OCI-LY1 (cell line): ENCODE measurements around the gene LRRC14B.
"Not testable (repeated sequence)": the region's sequence is repeated elsewhere in the genome, so short reads cannot be mapped to it uniquely, and the experiment has no call there.

Experiments
- H2AFZ ChIP-seq: fragments of 200-600 bp; sonication (generic), shearing (Covaris generic); 2 replicates; pipeline ENCODE4 v1.6.0; 2014; ENCODE audit warnings: antibody characterized with exemption, mild to moderate bottlenecking, low read length
- H3F3A ChIP-seq: fragments of 200-600 bp; sonication (generic), shearing (Covaris generic); 2 replicates; pipeline ENCODE4 v1.6.0; 2014; ENCODE audit warnings: mild to moderate bottlenecking, antibody characterized with exemption, low read length, moderate library complexity; ENCODE audit not compliant: insufficient read depth
- H3K27ac ChIP-seq: fragments of 200-600 bp; sonication (generic); 2 replicates; pipeline ENCODE4 v1.5.1; 2014; ENCODE audit warnings: low read length, mixed run types, mild to moderate bottlenecking, low read depth; ENCODE audit not compliant: poor library complexity, severe bottlenecking
- H3K27me3 ChIP-seq: fragments of 200-600 bp; sonication (generic); 2 replicates; pipeline ENCODE4 v1.6.0; 2014; ENCODE audit warnings: antibody characterized with exemption, mild to moderate bottlenecking, low read length, moderate library complexity; ENCODE audit not compliant: insufficient read depth
- H3K36me3 ChIP-seq: fragments of 200-600 bp; sonication (generic); 2 replicates; pipeline ENCODE4 v1.6.1; 2014; ENCODE audit warnings: mild to moderate bottlenecking, antibody characterized with exemption, low read length, moderate library complexity, mixed read lengths; ENCODE audit not compliant: insufficient read depth
- H3K4me1 ChIP-seq: fragments of 200-600 bp; sonication (generic); 2 replicates; pipeline ENCODE4 v1.5.1; 2014; ENCODE audit warnings: mild to moderate bottlenecking, low read length, moderate library complexity; ENCODE audit not compliant: insufficient read depth, severe bottlenecking
- H3K4me2 ChIP-seq: fragments of 200-600 bp; sonication (generic), shearing (Covaris generic); 2 replicates; pipeline ENCODE4 v1.6.1; 2014; ENCODE audit warnings: low read length
- H3K4me3 ChIP-seq: fragments of 200-600 bp; sonication (generic); 2 replicates; pipeline ENCODE4 v1.5.1; 2014; ENCODE audit warnings: low read length, low read depth, mild to moderate bottlenecking, mixed read lengths; ENCODE audit not compliant: poor library complexity, severe bottlenecking
- H3K79me2 ChIP-seq: fragments of 200-600 bp; shearing (Covaris generic); 2 replicates; pipeline ENCODE4 v1.6.1; 2016; ENCODE audit warnings: mixed run types, low read length, mixed read lengths; ENCODE audit not compliant: insufficient read depth
- H3K9ac ChIP-seq: fragments of 200-600 bp; sonication (generic), shearing (Covaris generic); 2 replicates; pipeline ENCODE4 v1.6.1; 2014; ENCODE audit warnings: mild to moderate bottlenecking, low read length, mixed read lengths
- H3K9me2 ChIP-seq: fragments of 200-600 bp; sonication (generic), shearing (Covaris generic); 2 replicates; pipeline ENCODE4 v1.6.1; 2014; ENCODE audit warnings: low read depth, mild to moderate bottlenecking, low read length, mixed read lengths
- H3K9me3 ChIP-seq: fragments of 200-600 bp; shearing (Covaris generic); 2 replicates; pipeline ENCODE4 v1.6.1; 2014; ENCODE audit warnings: low read length, mixed read lengths
- H4K20me1 ChIP-seq: fragments of 200-600 bp; sonication (generic), shearing (Covaris generic); 2 replicates; pipeline ENCODE4 v1.6.0; 2016; ENCODE audit warnings: mild to moderate bottlenecking, low read length; ENCODE audit not compliant: insufficient read depth
- CTCF ChIP-seq: fragments of 200-600 bp; sonication (generic), shearing (Covaris generic); IDR thresholded peaks from 2 replicates; pipeline ENCODE4 v1.5.1; 2017; ENCODE audit warnings: mild to moderate bottlenecking, antibody characterized with exemption, low read length, moderate library complexity, mixed read lengths
- EZH2 ChIP-seq: fragments of 200-600 bp; sonication (generic), shearing (Covaris generic); IDR thresholded peaks from 2 replicates; pipeline ENCODE4 v1.8.0; 2017; ENCODE audit warnings: borderline replicate concordance, mixed run types, mild to moderate bottlenecking, antibody characterized with exemption, low read length, moderate library complexity, mixed read lengths

The LRRC14B gene

GRCh38 chr5:219991-220390 lies 28.7 kb downstream of the LRRC14B start:
- no peak for TF ChIP-seq EZH2
- no peak for TF ChIP-seq CTCF
- Histone ChIP-seq H3K36me3 (peaks cover 16% of the 10 kb centered on the region), H3K79me2 (peaks cover 47% of the 10 kb centered on the region), H3K4me3 (peak overlapping the region; percentile 97), H4K20me1 (no peaks in the 10 kb centered on the region), H3K4me1 (peaks cover 45% of the 10 kb centered on the region), H3K4me2 (peak overlapping the region; percentile 85), H3K27ac (no peak overlapping the region), H2AFZ (no peak overlapping the region), H3F3A (no peaks in the 10 kb centered on the region), H3K9me2 (no peaks in the 10 kb centered on the region), H3K27me3 (no peaks in the 10 kb centered on the region), H3K9ac (peak overlapping the region; percentile 95), H3K9me3 (no peaks in the 10 kb centered on the region)

- not testable (repeated sequence) for H3K9me3 ChIP-seq, H3K9me2 ChIP-seq, H3K9ac ChIP-seq, H2AFZ ChIP-seq, H3K27me3 ChIP-seq, H3F3A ChIP-seq, H3K4me3 ChIP-seq, H4K20me1 ChIP-seq, H3K27ac ChIP-seq, H3K4me2 ChIP-seq
- Histone ChIP-seq H3K36me3 (peaks cover 40% of the 10 kb centered on the region), H3K79me2 (peaks cover 45% of the 10 kb centered on the region), H3K4me1 (peaks cover 28% of the 10 kb centered on the region)
Observed at GRCh38 chr5:222951-223715, 31.8 kb downstream of the LRRC14B start.

- no peaks in the 10 kb centered on the region for H3F3A ChIP-seq
- H3K79me2 ChIP-seq: peaks cover 40% of the 10 kb centered on the region
- no peaks in the 10 kb centered on the region for H3K27me3 ChIP-seq
- H3K9ac ChIP-seq: no peak overlapping the region
- no peak overlapping the region for H3K4me3 ChIP-seq
- no peak overlapping the region for H3K4me2 ChIP-seq
- H3K9me2 ChIP-seq: no peaks in the 10 kb centered on the region
- TF ChIP-seq EZH2 (no peak), CTCF (no peak)
- H3K4me1 ChIP-seq: peaks cover 28% of the 10 kb centered on the region
- H2AFZ ChIP-seq: no peak overlapping the region
- peaks cover 46% of the 10 kb centered on the region for H3K36me3 ChIP-seq
- H3K27ac ChIP-seq: no peak overlapping the region
- H3K9me3 ChIP-seq: no peaks in the 10 kb centered on the region
- H4K20me1 ChIP-seq: no peaks in the 10 kb centered on the region
Observed at GRCh38 chr5:223791-224190, 32.5 kb downstream of the LRRC14B start.

- peaks cover 61% of the 10 kb centered on the region for H3K36me3 ChIP-seq
- no peak overlapping the region for H2AFZ ChIP-seq
- no peaks in the 10 kb centered on the region for H3F3A ChIP-seq
- H3K9me2 ChIP-seq: no peaks in the 10 kb centered on the region
- no peak overlapping the region for H3K4me3 ChIP-seq
- H3K4me2 ChIP-seq: no peak overlapping the region
- peaks cover 25% of the 10 kb centered on the region for H3K79me2 ChIP-seq
- peaks cover 15% of the 10 kb centered on the region for H3K4me1 ChIP-seq
- H3K27me3 ChIP-seq: no peaks in the 10 kb centered on the region
- H3K9me3 ChIP-seq: no peaks in the 10 kb centered on the region
- H4K20me1 ChIP-seq: no peaks in the 10 kb centered on the region
- H3K9ac ChIP-seq: no peak overlapping the region
- H3K27ac ChIP-seq: no peak overlapping the region
- TF ChIP-seq EZH2 (no peak), CTCF (no peak)
Observed at GRCh38 chr5:225334-225733, 34.0 kb downstream of the LRRC14B start.

- H3K9me2 ChIP-seq, H3K4me1 ChIP-seq, H3K27me3 ChIP-seq, H3K4me3 ChIP-seq, H4K20me1 ChIP-seq, H2AFZ ChIP-seq, H3K4me2 ChIP-seq, H3K9ac ChIP-seq, H3K9me3 ChIP-seq, H3K79me2 ChIP-seq, H3K27ac ChIP-seq, H3F3A ChIP-seq: not testable (repeated sequence)
- peaks cover 80% of the 10 kb centered on the region for H3K36me3 ChIP-seq
Observed at GRCh38 chr5:227375-227774, 36.1 kb downstream of the LRRC14B start.
